Measurements from ENCODE around the gene IFIT2.
"Not testable (repeated sequence)": the region's sequence is repeated elsewhere in the genome, so short reads cannot be mapped to it uniquely, and the experiment has no call there.

Gene IFIT2, protein sequence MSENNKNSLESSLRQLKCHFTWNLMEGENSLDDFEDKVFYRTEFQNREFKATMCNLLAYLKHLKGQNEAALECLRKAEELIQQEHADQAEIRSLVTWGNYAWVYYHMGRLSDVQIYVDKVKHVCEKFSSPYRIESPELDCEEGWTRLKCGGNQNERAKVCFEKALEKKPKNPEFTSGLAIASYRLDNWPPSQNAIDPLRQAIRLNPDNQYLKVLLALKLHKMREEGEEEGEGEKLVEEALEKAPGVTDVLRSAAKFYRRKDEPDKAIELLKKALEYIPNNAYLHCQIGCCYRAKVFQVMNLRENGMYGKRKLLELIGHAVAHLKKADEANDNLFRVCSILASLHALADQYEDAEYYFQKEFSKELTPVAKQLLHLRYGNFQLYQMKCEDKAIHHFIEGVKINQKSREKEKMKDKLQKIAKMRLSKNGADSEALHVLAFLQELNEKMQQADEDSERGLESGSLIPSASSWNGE

DNA sequence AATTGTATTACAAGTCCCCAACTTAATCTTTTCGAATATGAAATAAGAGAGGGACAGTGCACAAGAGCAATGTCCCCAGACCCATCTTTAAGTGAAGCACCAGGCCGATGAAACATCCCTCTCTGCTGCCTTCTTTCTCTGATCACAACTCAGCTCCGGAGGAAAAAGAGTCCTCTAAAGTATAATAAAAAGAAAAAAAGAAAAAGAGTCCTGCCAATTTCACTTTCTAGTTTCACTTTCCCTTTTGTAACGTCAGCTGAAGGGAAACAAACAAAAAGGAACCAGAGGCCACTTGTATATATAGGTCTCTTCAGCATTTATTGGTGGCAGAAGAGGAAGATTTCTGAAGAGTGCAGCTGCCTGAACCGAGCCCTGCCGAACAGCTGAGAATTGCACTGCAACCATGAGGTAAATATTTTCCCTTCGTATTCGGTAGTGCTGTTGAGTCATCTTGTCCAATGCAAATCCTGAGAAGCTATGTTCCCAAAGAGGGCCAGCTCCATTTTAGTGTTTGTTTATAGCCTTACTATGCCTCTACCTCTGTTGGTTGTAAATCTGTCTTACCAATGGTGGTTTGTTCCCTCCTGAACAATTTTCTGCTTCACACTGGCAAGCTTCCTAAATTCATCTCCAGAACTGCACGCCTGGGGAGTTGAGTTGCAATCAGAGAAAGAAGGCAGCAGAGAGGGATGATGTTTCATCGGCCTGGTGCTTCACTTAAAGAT is at the start of gene IFIT2:
Gene IFIT2, plus strand, starts transcription at position 326 of the 725 bp plus-strand sequence. Its CDS starts 78 bp downstream, at position 404.
- Mint-ChIP-seq H3K4me1 (ENCODE audit: low read depth) (peaks cover 23% of the 10 kb centered on the region), H3K27me3 (ENCODE audit: low read depth) (peaks cover 55% of the 10 kb centered on the region), H3K36me3 (ENCODE audit: low read depth) (peaks cover 8% of the 10 kb centered on the region), H3K9me3 (peaks cover 21% of the 10 kb centered on the region), H3K4me3 (peak within 1 kb of the TSS; percentile 75), H3K27ac (peak within 1 kb of the TSS; percentile 65)

DNA sequence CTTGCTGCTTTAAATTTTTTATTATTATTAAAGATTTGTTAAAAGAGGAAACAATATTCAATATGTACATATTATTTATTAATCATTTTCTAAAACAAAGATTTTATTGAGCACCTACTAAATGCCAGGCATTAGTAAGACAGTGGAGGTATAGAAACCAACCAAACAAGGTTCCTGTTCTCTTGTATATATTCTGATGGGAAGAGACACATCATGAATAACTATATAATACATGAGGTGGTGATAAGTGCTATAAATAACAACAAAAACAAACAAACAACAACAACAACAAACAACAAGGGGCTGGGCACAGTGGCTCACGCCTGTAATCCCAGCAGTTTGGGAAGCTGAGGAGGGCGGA is 49.6 kb upstream of the IFIT2 start:
- peaks cover 13% of the 10 kb centered on the region for H3K4me1 Mint-ChIP-seq (ENCODE audit: low read depth)
- H3K27me3 Mint-ChIP-seq (ENCODE audit: low read depth) = peaks cover 25% of the 10 kb centered on the region
- no peak overlapping the region for H3K4me3 Mint-ChIP-seq
- peaks cover 23% of the 10 kb centered on the region for H3K9me3 Mint-ChIP-seq
- H3K36me3 Mint-ChIP-seq (ENCODE audit: low read depth) = peaks cover 4% of the 10 kb centered on the region
- H3K27ac Mint-ChIP-seq = no peak overlapping the region

DNA sequence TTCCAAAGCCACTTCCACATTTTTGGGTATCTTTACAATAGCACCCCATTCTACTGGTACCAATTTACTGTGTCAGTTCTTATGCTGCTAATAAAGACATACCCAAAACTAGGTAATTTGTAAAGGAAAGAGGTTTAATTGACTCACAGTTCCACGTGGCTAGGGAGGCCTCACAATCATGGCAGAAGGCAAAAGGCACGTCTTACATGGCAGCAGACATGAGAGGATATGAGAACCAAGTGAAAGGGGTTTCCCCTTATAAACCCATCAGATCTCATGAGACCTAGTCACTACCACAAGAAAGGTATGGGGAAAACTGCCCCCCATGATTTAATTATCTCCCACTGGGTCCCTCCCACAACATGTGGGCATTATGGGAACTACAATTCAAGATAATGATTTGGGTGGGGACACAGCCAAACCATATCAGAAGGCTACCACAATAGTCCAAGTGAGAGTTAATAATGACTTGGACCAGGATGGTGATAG is 46.7 kb upstream of the IFIT2 start:
- H3K27ac Mint-ChIP-seq; H3K4me3 Mint-ChIP-seq; H3K36me3 Mint-ChIP-seq (ENCODE audit: low read depth); H3K4me1 Mint-ChIP-seq (ENCODE audit: low read depth): not testable (repeated sequence)
- H3K27me3 Mint-ChIP-seq (ENCODE audit: low read depth) = peaks cover 45% of the 10 kb centered on the region
- peaks cover 23% of the 10 kb centered on the region for H3K9me3 Mint-ChIP-seq

DNA sequence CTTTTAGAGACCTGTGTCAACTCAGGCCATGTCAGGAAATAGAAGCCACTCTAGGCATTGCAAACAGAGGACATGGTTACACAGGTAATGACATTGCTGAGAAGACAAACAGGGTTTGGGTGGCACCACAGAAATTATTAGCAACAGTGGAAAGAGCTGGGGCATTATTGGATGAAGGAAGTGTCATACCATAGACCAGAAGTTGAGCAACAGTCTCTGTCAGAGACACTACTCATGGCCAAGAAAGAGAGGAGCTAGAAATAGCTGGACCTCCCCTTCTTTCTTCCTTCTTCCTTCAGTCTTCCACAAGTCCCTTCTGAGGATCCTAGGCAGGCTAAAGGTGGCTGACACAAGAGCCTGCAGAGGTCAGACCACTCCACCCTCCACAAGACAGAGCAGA is 46.1 kb upstream of the IFIT2 start:
- Mint-ChIP-seq H3K27ac (no peak overlapping the region), H3K9me3 (peaks cover 23% of the 10 kb centered on the region), H3K4me1 (ENCODE audit: low read depth) (peaks cover 9% of the 10 kb centered on the region), H3K27me3 (ENCODE audit: low read depth) (peaks cover 39% of the 10 kb centered on the region), H3K4me3 (no peak overlapping the region), H3K36me3 (ENCODE audit: low read depth) (peaks cover 4% of the 10 kb centered on the region)

DNA sequence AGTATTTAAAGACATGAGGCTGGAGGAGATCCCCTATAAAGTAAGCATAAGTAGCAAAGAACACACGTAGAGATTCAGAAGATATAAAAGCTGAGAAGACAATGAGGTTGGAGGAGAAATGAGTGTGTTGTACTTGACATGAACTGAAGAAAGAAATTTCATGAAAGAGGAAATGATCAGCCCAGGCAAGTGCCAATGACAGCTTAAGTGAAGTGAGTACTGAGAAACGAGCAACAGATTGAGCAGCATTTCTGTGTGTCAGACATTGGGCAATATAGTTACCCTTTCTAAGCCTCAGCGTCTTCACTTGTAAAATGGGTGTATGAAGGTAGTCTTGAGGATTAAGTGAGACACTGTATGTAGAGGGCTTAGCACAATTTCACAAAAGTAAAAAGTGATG is 45.5 kb upstream of the IFIT2 start:
- peaks cover 4% of the 10 kb centered on the region for H3K36me3 Mint-ChIP-seq (ENCODE audit: low read depth)
- peaks cover 23% of the 10 kb centered on the region for H3K9me3 Mint-ChIP-seq
- H3K4me3 Mint-ChIP-seq = no peak overlapping the region
- peaks cover 3% of the 10 kb centered on the region for H3K4me1 Mint-ChIP-seq (ENCODE audit: low read depth)
- H3K27ac Mint-ChIP-seq = no peak overlapping the region
- peaks cover 34% of the 10 kb centered on the region for H3K27me3 Mint-ChIP-seq (ENCODE audit: low read depth)

DNA sequence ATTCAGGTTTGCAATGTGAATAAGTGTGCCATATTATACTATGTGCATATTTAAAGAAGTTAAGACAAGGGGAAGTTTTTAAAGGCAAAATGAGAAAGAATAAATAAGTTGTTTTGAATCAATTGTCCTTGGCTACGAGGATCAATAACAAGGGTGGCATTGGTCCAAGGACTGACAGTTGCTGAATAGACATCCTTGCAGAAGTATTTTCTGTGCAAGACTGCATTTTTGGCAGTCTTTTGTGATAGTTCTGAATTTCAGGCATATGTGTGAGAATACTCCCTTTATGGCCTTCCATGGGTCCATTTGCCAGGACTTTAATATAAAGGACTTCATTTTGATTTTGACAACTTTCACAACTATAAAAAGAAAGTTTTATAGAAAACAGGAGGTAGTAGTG is 44.9 kb upstream of the IFIT2 start:
- no peak overlapping the region for H3K4me3 Mint-ChIP-seq
- peaks cover 34% of the 10 kb centered on the region for H3K27me3 Mint-ChIP-seq (ENCODE audit: low read depth)
- H3K4me1 Mint-ChIP-seq (ENCODE audit: low read depth) = peaks cover 3% of the 10 kb centered on the region
- H3K9me3 Mint-ChIP-seq = peaks cover 23% of the 10 kb centered on the region
- no peak overlapping the region for H3K27ac Mint-ChIP-seq
- peaks cover 4% of the 10 kb centered on the region for H3K36me3 Mint-ChIP-seq (ENCODE audit: low read depth)

DNA sequence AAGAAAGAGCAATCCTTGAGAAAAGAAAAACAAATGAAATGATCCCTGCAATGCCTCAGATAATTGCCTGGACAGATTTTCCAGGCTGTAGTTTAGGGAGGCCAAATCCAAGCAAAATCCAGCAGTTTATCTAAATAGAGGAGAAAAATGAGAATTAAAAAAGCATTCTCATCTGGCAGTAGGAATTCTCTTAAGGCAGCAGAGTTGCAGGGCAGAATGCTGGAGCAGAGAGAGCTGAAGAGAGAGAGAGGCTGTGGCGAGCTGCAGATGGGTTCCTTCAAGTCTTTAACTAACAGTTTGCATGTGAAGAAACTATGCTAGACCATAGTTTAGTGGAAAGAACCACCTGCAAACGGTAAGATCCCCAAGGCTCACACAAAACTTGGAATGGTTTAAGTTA is 44.3 kb upstream of the IFIT2 start:
- peaks cover 4% of the 10 kb centered on the region for H3K36me3 Mint-ChIP-seq (ENCODE audit: low read depth)
- peaks cover 23% of the 10 kb centered on the region for H3K9me3 Mint-ChIP-seq
- H3K4me3 Mint-ChIP-seq = no peak overlapping the region

DNA sequence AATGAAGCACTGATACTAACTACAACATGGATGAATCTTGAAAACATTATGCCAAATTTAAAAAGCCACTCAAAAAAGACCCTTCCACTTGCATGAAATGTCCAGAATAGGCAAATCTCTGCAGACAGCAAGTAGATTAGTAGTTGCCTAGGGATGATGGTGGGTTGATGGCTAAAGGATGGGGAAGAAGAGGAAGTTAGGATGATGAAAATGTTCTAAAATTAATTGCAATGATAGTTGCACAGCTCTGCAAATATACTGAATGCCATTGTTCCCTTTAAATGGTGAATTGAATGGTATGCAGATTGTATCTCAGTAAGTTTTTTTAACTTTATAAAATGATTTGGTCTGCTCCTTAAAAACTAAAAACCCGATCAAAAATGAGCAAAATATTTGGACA is 43.0 kb upstream of the IFIT2 start:
- peaks cover 11% of the 10 kb centered on the region for H3K9me3 Mint-ChIP-seq
- H3K4me3 Mint-ChIP-seq = no peak overlapping the region
- no peak overlapping the region for H3K27ac Mint-ChIP-seq
- peaks cover 4% of the 10 kb centered on the region for H3K36me3 Mint-ChIP-seq (ENCODE audit: low read depth)
- peaks cover 40% of the 10 kb centered on the region for H3K27me3 Mint-ChIP-seq (ENCODE audit: low read depth)
- peaks cover 3% of the 10 kb centered on the region for H3K4me1 Mint-ChIP-seq (ENCODE audit: low read depth)

More for the DNA sequence above, 44.3 kb upstream of the IFIT2 start:
- H3K27ac Mint-ChIP-seq = no peak overlapping the region
- H3K4me1 Mint-ChIP-seq (ENCODE audit: low read depth) = peaks cover 3% of the 10 kb centered on the region
- peaks cover 37% of the 10 kb centered on the region for H3K27me3 Mint-ChIP-seq (ENCODE audit: low read depth)

DNA sequence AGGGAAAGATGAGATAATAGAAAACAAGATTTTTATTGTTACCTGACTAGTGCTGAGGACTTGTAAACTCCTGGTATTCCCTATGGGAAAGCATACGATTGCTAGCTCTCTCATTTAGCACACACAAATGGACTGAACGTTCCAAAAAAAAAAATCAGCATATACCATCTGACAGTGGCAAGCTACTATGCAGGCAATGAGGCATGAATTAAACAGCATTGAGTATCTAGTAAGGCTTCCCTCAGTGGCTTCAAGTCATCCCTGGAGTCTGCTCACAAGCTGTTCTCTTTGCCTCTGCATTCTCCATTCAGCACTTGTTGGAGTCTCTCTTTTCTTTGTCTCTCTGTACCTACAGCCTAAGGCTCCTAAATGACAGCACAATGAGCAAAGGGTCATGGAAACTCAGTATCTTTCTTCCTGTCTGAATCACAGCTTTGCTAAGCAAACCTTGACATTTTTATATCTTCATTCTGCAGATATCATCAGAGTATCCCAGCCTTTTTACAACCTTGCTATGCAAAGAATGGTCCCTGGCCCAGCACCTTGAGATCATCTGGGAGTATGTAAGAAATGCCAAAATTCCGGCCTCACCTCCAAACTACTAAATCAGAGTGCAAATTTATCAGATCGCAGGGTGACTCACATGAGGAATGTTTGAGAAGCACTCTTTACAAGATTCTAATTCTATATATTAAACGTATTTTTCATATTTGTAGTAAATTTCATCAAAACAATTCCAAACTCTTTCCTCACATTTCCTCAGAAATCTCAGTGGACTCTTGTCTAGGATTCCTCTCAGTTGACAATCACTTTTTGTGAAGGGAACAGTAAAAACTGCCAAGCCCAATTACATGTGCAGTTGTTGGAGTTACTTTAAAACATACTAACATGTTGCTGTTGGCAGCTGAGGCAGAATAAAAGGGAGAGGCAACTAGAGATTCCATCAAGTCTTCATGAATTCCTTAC is 39.5 kb upstream of the IFIT2 start:
- peaks cover 3% of the 10 kb centered on the region for H3K4me1 Mint-ChIP-seq (ENCODE audit: low read depth)
- no peak overlapping the region for H3K4me3 Mint-ChIP-seq
- no peaks in the 10 kb centered on the region for H3K36me3 Mint-ChIP-seq (ENCODE audit: low read depth)
- no peaks in the 10 kb centered on the region for H3K9me3 Mint-ChIP-seq
- H3K27me3 Mint-ChIP-seq (ENCODE audit: low read depth) = peaks cover 36% of the 10 kb centered on the region
- no peak overlapping the region for H3K27ac Mint-ChIP-seq

DNA sequence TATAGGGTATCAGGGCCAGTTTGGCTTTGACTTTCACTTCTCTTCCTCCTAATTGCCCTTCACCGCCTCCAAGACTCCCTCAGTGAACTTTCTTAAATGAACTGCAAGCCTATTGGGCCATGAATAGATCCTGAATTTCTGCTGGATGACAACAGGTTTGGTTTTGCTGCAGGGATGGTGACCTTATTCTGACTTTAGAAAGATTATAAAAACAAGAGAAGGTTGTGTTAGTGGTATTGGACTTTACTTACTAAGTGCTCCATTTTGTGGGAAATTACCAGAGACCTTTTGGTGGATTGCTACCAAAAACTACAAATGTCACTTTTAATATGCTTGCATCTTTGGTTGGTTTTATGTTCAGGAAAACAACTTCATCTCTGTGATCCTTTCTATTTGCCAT is 38.8 kb upstream of the IFIT2 start:
- no peak overlapping the region for H3K4me3 Mint-ChIP-seq
- peaks cover 30% of the 10 kb centered on the region for H3K27me3 Mint-ChIP-seq (ENCODE audit: low read depth)
- H3K9me3 Mint-ChIP-seq = no peaks in the 10 kb centered on the region
- H3K4me1 Mint-ChIP-seq (ENCODE audit: low read depth) = peaks cover 3% of the 10 kb centered on the region
- no peak overlapping the region for H3K27ac Mint-ChIP-seq
- no peaks in the 10 kb centered on the region for H3K36me3 Mint-ChIP-seq (ENCODE audit: low read depth)

DNA sequence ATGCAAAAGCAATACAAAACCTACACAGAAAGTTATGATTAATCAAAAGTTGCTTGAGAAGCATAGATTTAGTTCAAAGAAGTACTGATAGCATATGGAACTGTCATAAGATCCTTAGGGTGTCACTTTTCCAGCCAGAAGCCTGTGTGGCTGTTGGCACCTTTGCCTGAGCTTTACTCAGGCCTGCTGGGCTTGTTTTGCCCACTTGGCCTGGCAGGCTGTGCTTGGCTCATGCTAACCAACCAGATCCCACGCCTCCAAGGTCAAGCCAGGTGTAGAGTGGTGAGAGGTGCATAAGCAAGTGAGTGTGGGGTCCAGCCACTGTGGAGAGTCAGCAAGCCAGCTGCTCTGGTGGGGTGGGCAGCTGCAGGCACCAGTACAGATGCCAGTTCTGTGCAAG is 38.3 kb upstream of the IFIT2 start:
- Mint-ChIP-seq H3K27me3 (ENCODE audit: low read depth) (peaks cover 28% of the 10 kb centered on the region), H3K27ac (no peak overlapping the region), H3K36me3 (ENCODE audit: low read depth) (no peaks in the 10 kb centered on the region), H3K4me3 (no peak overlapping the region), H3K4me1 (ENCODE audit: low read depth) (peaks cover 3% of the 10 kb centered on the region), H3K9me3 (no peaks in the 10 kb centered on the region)

DNA sequence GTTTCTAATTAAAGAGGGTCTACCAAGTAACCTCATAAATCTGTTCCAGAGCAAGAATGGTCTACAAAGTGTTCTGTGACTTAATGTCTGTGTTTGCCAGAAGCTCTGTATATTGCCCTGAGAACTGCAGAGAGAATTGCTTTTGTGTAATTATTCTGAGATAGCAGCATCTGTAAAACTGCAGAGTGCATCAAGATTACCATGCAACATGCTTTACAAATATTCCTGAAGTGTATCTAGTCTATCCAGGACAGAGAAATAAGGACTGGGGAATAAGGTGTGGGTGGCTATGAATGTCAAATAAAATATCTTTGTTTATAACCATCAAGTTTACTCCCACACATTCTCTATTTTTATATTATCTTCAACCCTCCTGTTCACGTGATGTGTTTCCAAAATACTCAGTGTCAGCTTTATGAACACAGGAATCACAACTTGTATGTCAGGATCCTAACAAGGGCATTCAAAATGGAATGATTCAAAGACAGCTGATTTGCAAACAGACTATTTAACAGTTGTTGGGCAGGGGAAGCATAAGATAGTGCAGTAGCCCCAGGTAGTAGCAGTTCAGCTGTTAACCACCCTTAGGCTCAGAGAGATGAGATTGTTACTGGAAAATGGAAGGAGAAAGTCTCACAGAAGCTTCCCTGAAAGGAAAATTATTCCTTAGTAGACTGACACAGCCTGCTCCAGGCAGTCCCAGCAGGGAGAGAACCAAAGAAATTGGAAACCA is 35.0 kb upstream of the IFIT2 start:
- Mint-ChIP-seq H3K27ac (no peak overlapping the region), H3K4me1 (ENCODE audit: low read depth) (no peaks in the 10 kb centered on the region), H3K4me3 (no peak overlapping the region), H3K36me3 (ENCODE audit: low read depth) (no peaks in the 10 kb centered on the region), H3K27me3 (ENCODE audit: low read depth) (peaks cover 17% of the 10 kb centered on the region), H3K9me3 (no peaks in the 10 kb centered on the region)

DNA sequence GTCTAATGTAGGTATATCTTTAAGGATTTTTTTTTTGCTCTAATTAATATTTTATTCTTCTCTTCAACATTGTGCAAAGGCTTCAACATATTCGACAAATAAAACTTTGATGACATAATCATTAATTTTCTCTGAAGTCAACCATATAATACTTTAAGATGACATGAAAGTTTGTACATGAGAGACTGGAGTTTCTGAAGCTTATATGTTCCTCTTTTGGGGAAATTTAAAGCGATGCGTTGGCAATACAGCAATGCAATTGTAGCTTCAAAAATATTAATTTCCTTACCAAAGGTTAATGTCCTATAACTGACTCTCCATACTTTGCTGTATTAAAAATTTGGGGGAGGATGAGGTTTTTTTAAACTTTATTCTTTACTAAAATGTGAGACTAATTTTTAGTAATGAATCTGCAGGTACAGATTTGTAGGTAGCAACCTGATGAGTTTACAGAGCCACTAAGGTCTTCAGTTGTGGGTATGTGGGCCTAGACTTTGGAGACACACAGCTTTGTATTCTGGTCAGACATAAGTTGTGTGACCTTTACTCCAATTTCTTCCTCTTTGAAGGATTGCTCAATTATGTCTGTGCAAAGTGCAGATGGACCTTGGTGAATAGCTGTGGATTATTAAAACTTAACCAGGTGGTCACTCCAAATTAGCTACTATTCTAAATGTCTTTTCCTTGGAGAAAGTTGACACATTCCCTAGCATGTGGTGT is 32.3 kb upstream of the IFIT2 start:
- no peaks in the 10 kb centered on the region for H3K36me3 Mint-ChIP-seq (ENCODE audit: low read depth)
- peaks cover 26% of the 10 kb centered on the region for H3K27me3 Mint-ChIP-seq (ENCODE audit: low read depth)
- no peaks in the 10 kb centered on the region for H3K9me3 Mint-ChIP-seq
- no peak overlapping the region for H3K4me3 Mint-ChIP-seq
- no peaks in the 10 kb centered on the region for H3K4me1 Mint-ChIP-seq (ENCODE audit: low read depth)
- H3K27ac Mint-ChIP-seq = no peak overlapping the region
